ENCODE measurements around the gene CFAP69. TPM values are rescaled to one million over a fixed set of nuclear protein-coding genes. Genes with fewer than 3 reads are reported as not detected.

The CFAP69 gene
- total and polyA plus RNA-seq, 2 of the 8 experiments (the other 6 are each of a cell fraction or from before 2014, with no cell fraction given) = 1.00 to 3.8 TPM

DNA sequence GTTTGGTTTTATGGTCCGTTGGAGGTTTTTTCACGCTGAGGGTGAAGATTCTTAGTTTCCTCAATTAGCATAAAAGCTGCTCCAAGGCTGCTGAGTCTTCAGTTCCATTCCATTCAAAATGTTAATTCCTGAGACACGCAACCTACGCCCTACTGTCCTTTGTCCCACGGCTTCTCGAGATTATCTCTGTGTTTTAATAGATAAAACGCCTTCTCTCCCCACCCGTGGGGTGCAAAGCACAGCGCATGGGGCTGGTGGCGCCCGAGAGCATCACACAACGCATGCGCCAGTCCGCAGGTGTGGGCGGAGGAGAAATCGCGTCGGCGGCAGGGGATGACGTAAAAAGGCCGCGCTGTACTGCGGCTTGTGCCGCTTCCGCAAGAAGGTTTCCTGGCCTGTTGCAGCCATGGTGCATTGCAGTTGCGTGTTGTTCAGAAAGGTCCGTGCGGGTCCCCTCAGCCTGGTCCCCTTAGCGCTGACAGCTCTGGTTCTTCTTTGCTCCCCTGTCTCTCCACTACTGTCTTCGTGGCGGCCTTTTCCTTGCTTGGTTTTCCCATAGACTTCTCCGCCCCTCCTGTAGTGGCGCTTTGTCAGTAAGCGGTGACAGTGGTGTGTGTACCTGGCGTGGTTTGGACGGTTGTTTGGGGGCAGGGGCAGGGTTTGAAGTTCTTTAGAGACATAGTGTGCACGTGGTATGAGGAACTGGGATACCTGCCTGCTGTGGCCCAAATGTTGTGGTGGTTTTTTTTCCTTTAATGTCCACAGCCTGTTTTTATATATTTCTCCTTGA is 101.6 kb downstream of the CFAP69 start, which contains the start of gene GTPBP10 (continued):
- TF ChIP-seq, protein P1, sequence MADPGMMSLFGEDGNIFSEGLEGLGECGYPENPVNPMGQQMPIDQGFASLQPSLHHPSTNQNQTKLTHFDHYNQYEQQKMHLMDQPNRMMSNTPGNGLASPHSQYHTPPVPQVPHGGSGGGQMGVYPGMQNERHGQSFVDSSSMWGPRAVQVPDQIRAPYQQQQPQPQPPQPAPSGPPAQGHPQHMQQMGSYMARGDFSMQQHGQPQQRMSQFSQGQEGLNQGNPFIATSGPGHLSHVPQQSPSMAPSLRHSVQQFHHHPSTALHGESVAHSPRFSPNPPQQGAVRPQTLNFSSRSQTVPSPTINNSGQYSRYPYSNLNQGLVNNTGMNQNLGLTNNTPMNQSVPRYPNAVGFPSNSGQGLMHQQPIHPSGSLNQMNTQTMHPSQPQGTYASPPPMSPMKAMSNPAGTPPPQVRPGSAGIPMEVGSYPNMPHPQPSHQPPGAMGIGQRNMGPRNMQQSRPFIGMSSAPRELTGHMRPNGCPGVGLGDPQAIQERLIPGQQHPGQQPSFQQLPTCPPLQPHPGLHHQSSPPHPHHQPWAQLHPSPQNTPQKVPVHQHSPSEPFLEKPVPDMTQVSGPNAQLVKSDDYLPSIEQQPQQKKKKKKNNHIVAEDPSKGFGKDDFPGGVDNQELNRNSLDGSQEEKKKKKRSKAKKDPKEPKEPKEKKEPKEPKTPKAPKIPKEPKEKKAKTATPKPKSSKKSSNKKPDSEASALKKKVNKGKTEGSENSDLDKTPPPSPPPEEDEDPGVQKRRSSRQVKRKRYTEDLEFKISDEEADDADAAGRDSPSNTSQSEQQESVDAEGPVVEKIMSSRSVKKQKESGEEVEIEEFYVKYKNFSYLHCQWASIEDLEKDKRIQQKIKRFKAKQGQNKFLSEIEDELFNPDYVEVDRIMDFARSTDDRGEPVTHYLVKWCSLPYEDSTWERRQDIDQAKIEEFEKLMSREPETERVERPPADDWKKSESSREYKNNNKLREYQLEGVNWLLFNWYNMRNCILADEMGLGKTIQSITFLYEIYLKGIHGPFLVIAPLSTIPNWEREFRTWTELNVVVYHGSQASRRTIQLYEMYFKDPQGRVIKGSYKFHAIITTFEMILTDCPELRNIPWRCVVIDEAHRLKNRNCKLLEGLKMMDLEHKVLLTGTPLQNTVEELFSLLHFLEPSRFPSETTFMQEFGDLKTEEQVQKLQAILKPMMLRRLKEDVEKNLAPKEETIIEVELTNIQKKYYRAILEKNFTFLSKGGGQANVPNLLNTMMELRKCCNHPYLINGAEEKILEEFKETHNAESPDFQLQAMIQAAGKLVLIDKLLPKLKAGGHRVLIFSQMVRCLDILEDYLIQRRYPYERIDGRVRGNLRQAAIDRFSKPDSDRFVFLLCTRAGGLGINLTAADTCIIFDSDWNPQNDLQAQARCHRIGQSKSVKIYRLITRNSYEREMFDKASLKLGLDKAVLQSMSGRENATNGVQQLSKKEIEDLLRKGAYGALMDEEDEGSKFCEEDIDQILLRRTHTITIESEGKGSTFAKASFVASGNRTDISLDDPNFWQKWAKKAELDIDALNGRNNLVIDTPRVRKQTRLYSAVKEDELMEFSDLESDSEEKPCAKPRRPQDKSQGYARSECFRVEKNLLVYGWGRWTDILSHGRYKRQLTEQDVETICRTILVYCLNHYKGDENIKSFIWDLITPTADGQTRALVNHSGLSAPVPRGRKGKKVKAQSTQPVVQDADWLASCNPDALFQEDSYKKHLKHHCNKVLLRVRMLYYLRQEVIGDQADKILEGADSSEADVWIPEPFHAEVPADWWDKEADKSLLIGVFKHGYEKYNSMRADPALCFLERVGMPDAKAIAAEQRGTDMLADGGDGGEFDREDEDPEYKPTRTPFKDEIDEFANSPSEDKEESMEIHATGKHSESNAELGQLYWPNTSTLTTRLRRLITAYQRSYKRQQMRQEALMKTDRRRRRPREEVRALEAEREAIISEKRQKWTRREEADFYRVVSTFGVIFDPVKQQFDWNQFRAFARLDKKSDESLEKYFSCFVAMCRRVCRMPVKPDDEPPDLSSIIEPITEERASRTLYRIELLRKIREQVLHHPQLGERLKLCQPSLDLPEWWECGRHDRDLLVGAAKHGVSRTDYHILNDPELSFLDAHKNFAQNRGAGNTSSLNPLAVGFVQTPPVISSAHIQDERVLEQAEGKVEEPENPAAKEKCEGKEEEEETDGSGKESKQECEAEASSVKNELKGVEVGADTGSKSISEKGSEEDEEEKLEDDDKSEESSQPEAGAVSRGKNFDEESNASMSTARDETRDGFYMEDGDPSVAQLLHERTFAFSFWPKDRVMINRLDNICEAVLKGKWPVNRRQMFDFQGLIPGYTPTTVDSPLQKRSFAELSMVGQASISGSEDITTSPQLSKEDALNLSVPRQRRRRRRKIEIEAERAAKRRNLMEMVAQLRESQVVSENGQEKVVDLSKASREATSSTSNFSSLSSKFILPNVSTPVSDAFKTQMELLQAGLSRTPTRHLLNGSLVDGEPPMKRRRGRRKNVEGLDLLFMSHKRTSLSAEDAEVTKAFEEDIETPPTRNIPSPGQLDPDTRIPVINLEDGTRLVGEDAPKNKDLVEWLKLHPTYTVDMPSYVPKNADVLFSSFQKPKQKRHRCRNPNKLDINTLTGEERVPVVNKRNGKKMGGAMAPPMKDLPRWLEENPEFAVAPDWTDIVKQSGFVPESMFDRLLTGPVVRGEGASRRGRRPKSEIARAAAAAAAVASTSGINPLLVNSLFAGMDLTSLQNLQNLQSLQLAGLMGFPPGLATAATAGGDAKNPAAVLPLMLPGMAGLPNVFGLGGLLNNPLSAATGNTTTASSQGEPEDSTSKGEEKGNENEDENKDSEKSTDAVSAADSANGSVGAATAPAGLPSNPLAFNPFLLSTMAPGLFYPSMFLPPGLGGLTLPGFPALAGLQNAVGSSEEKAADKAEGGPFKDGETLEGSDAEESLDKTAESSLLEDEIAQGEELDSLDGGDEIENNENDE (IDR thresholded peaks at IDR 0.05; ENCODE audit: insufficient replicate concordance, low read length) = no peak
- TF ChIP-seq CEBPB (IDR thresholded peaks at IDR 0.05; ENCODE audit: low read depth, low read length) (peak; percentile 30; the same call in 1 of the 2 replicates), EP300 (IDR thresholded peaks at IDR 0.05; ENCODE audit: borderline replicate concordance in 1 of 2, low read depth in 2 of 2, low read length in 2 of 2) (no peak), E2F6 (IDR thresholded peaks at IDR 0.05) (no peak), TEAD4 (IDR thresholded peaks at IDR 0.05; ENCODE audit: low read depth, low read length) (no peak), JUND (IDR thresholded peaks at IDR 0.05; ENCODE audit: low read length) (no peak; the same call in 1 of the 2 replicates), RBBP5 (IDR thresholded peaks at IDR 0.05; ENCODE audit: borderline replicate concordance, low read depth, low read length) (peak; percentile 89; the same call in 1 of the 2 replicates), KDM1A (IDR thresholded peaks at IDR 0.05; ENCODE audit: borderline replicate concordance, low read length) (no peak), BRCA1 (IDR thresholded peaks at IDR 0.05; ENCODE audit: low read depth, low read length) (no peak)
